ENCODE data around the gene PSG3.
"Not testable (repeated sequence)": the region's sequence is repeated elsewhere in the genome, so short reads cannot be mapped to it uniquely, and the experiment has no call there.

GRCh38 chr19:42787766-42788165, 47.5 kb upstream of the PSG3 start:
- TF ChIP-seq CTCF, POLR2A (IDR thresholded peaks at IDR 0.05): not testable (repeated sequence)
